GM12891 (cell line): Measurements from ENCODE around the gene CTBP2.

Experiments used
- DNase-seq: peaks from one replicate; pipeline ENCODE4 v3.0.0; 2011; ENCODE audit warnings: low spot score; ENCODE audit not compliant: insufficient read length
- FAIRE-seq: peaks from 2 replicates; lab custom pipeline; 2011; peaks lifted over from hg19 to GRCh38; lab: Jason Lieb, UNC
- PAX5 ChIP-seq: IDR thresholded peaks from 2 replicates; pipeline ENCODE4 v1.6.1; 2011; ENCODE audit warnings: low read length, moderate library complexity, mild to moderate bottlenecking; ENCODE audit not compliant: insufficient read depth, severe bottlenecking
- POLR2A ChIP-seq: IDR thresholded peaks from 2 replicates; pipeline ENCODE4 v1.6.1; 2011; ENCODE audit warnings: low read depth, low read length, control low read depth
- POLR2AphosphoS5 ChIP-seq: IDR thresholded peaks from 2 replicates; pipeline ENCODE4 v1.6.1; 2011; ENCODE audit warnings: low read depth, low read length, control low read depth
- POU2F2 ChIP-seq: IDR thresholded peaks from 2 replicates; pipeline ENCODE4 v1.6.1; 2011; ENCODE audit warnings: low read depth, mild to moderate bottlenecking, control low read depth, low read length, moderate library complexity
- SPI1 ChIP-seq: IDR thresholded peaks from 2 replicates; pipeline ENCODE4 v1.6.1; 2011; ENCODE audit warnings: low read depth, low read length, control low read depth
- TAF1 ChIP-seq: IDR thresholded peaks from 2 replicates; pipeline ENCODE4 v1.6.1; 2011; ENCODE audit warnings: low read depth, low read length, control low read depth

CTBP2 gene

GRCh38 chr10:125107965-125108580 lies 52.3 kb downstream of the CTBP2 start:
- no peak for DNase-seq
- no peak for TF ChIP-seq POLR2A
- TF ChIP-seq TAF1 = no peak
- no peak for TF ChIP-seq PAX5
- TF ChIP-seq SPI1 = no peak
- TF ChIP-seq POLR2AphosphoS5 = no peak
- no peak for TF ChIP-seq POU2F2
- FAIRE-seq = no peak

- TF ChIP-seq SPI1 (no peak), POU2F2 (no peak), POLR2AphosphoS5 (no peak), PAX5 (no peak)
- FAIRE-seq (no peak), DNase-seq (no peak)
Measured at GRCh38 chr10:125107166-125107949, 53.0 kb downstream of the CTBP2 start.

GRCh38 chr10:125106586-125106985 lies 53.8 kb downstream of the CTBP2 start:
- TF ChIP-seq POLR2A (no peak), PAX5 (no peak), POLR2AphosphoS5 (no peak)
- FAIRE-seq (no peak), DNase-seq (no peak)

- no peak for FAIRE-seq
- no peak for TF ChIP-seq POU2F2
- no peak for TF ChIP-seq TAF1
- TF ChIP-seq POLR2A = no peak
- TF ChIP-seq POLR2AphosphoS5 = no peak
- no peak for TF ChIP-seq SPI1
- no peak for TF ChIP-seq PAX5
- DNase-seq = no peak
Measured at GRCh38 chr10:125105706-125106255, 54.6 kb downstream of the CTBP2 start.

- TF ChIP-seq TAF1 (no peak), SPI1 (no peak), POLR2A (no peak), PAX5 (no peak), POLR2AphosphoS5 (no peak), POU2F2 (no peak)
- FAIRE-seq = no peak
- DNase-seq = no peak
Measured at GRCh38 chr10:125105155-125105554, 55.2 kb downstream of the CTBP2 start.

GRCh38 chr10:125104559-125104958 lies 55.8 kb downstream of the CTBP2 start:
- TF ChIP-seq SPI1 = no peak
- no peak for TF ChIP-seq PAX5
- TF ChIP-seq POU2F2 = no peak
- TF ChIP-seq POLR2A = no peak
- no peak for TF ChIP-seq POLR2AphosphoS5
- TF ChIP-seq TAF1 = no peak
- FAIRE-seq = no peak
- DNase-seq = no peak

- FAIRE-seq (no peak), DNase-seq (no peak)
- no peak for TF ChIP-seq PAX5
- no peak for TF ChIP-seq POLR2A
- TF ChIP-seq POU2F2 = no peak
- no peak for TF ChIP-seq SPI1
- TF ChIP-seq POLR2AphosphoS5 = no peak
- TF ChIP-seq TAF1 = no peak
Measured at GRCh38 chr10:125103924-125104323, 56.4 kb downstream of the CTBP2 start.

- no peak for TF ChIP-seq POLR2AphosphoS5
- no peak for TF ChIP-seq TAF1
- TF ChIP-seq POU2F2 = no peak
- TF ChIP-seq SPI1 = no peak
- no peak for TF ChIP-seq POLR2A
- TF ChIP-seq PAX5 = no peak
- DNase-seq (no peak), FAIRE-seq (no peak)
Measured at GRCh38 chr10:125103466-125103865, 56.9 kb downstream of the CTBP2 start.

- TF ChIP-seq SPI1 (no peak), POLR2AphosphoS5 (no peak), TAF1 (no peak), POLR2A (no peak), PAX5 (no peak), POU2F2 (no peak)
- no peak for FAIRE-seq
- no peak for DNase-seq
Measured at GRCh38 chr10:125102821-125103220, 57.5 kb downstream of the CTBP2 start.

GRCh38 chr10:125102246-125102645 lies 58.1 kb downstream of the CTBP2 start:
- no peak for TF ChIP-seq POU2F2
- TF ChIP-seq POLR2AphosphoS5 = no peak
- TF ChIP-seq TAF1 = no peak
- no peak for TF ChIP-seq POLR2A
- TF ChIP-seq PAX5 = no peak
- TF ChIP-seq SPI1 = no peak
- DNase-seq (no peak), FAIRE-seq (no peak)
